Bronchial epithelial cell (primary cell): Measurements from ENCODE around the gene COL25A1. TPM values are rescaled to one million over a fixed set of nuclear protein-coding genes. Genes with fewer than 3 reads are reported as not detected.
"Not testable (repeated sequence)": the region's sequence is repeated elsewhere in the genome, so short reads cannot be mapped to it uniquely, and the experiment has no call there.

Experiments
- DNase-seq: peaks from one replicate; pipeline ENCODE4 v3.0.0-alpha.2; 2010; ENCODE audit warnings: low read depth
- FAIRE-seq: peaks from 2 replicates; lab custom pipeline; 2011; peaks lifted over from hg19 to GRCh38; lab: Jason Lieb, UNC
- H3K27me3 ChIP-seq: 2 replicates; pipeline ENCODE4 v1.5.1; 2011; ENCODE audit warnings: low read length; ENCODE audit not compliant: control insufficient read depth, insufficient read depth
- H3K36me3 ChIP-seq: 2 replicates; pipeline ENCODE4 v1.5.1; 2011; ENCODE audit warnings: low read length; ENCODE audit not compliant: control insufficient read depth, insufficient read depth
- H3K4me3 ChIP-seq: 2 replicates; pipeline ENCODE4 v1.5.1; 2011; ENCODE audit warnings: mild to moderate bottlenecking, low read depth, low read length, control low read depth
- CTCF ChIP-seq: IDR thresholded peaks from 2 replicates; pipeline ENCODE4 v1.5.1; 2011; ENCODE audit warnings: mild to moderate bottlenecking, moderate library complexity, low read length, control low read depth, inconsistent platforms; ENCODE audit not compliant: insufficient read depth, severe bottlenecking
- total RNA-seq: library from RNA; depleted of rRNA; stranded (reverse); fragments of >200 nt; gene quantifications from 2 replicates; pipeline ENCODE4 v1.2.1, GENCODE V29; 2014

Gene COL25A1
- total RNA-seq, 1 donor from 2014 or later = under 0.01 TPM

- FAIRE-seq = no peak
Observed at GRCh38 chr4:109119852-109120251, 182.6 kb downstream of the COL25A1 start.

DNA sequence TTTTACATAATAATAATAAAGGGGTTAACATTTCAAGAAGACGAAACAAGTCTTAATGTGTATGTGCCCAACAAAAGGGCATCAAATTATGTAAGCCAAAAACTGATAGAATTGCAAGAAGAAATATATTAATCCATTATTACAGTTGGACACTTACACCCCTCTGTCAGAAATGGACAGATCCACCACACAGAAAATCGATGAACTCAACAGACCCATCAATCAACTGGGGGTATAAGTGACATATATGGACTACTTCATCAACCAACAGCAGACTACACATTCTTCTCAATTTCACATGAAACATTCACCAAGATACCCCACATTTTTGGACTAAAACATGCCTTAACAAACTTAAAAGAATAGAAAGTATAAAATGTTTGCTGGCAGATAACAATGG lies 183.8 kb downstream of the COL25A1 start:
- Histone ChIP-seq H3K27me3 (no peaks in the 10 kb centered on the region), H3K4me3 (no peak overlapping the region), H3K36me3 (no peaks in the 10 kb centered on the region)
- TF ChIP-seq CTCF = no peak
- FAIRE-seq (no peak), DNase-seq (no peak)

More at GRCh38 chr4:109119852-109120251, 182.6 kb downstream of the COL25A1 start:
- H3K4me3 ChIP-seq = no peak overlapping the region
- H3K36me3 ChIP-seq = no peaks in the 10 kb centered on the region
- no peak for DNase-seq
- no peak for TF ChIP-seq CTCF
- no peaks in the 10 kb centered on the region for H3K27me3 ChIP-seq

- Histone ChIP-seq H3K27me3 (no peaks in the 10 kb centered on the region), H3K36me3 (no peaks in the 10 kb centered on the region), H3K4me3 (no peak overlapping the region)
- no peak for TF ChIP-seq CTCF
- DNase-seq = no peak
- no peak for FAIRE-seq
Observed at GRCh38 chr4:109114501-109114900, 188.0 kb downstream of the COL25A1 start.

- FAIRE-seq (no peak), DNase-seq (peak; percentile 8)
- Histone ChIP-seq H3K36me3 (no peaks in the 10 kb centered on the region), H3K4me3 (no peak overlapping the region), H3K27me3 (no peaks in the 10 kb centered on the region)
- TF ChIP-seq CTCF = no peak
Observed at GRCh38 chr4:109113521-109113920, 188.9 kb downstream of the COL25A1 start.

- FAIRE-seq (no peak), DNase-seq (no peak)
- Histone ChIP-seq H3K27me3 (no peaks in the 10 kb centered on the region), H3K4me3 (no peak overlapping the region), H3K36me3 (no peaks in the 10 kb centered on the region)
- no peak for TF ChIP-seq CTCF
Observed at GRCh38 chr4:109111031-109111430, 191.4 kb downstream of the COL25A1 start.

- DNase-seq, H3K27me3 ChIP-seq, H3K36me3 ChIP-seq, H3K4me3 ChIP-seq, FAIRE-seq: not testable (repeated sequence)
Observed at GRCh38 chr4:109108215-109108614, 194.2 kb downstream of the COL25A1 start.
